Colonic mucosa (tissue), 4 donors: Measurements from ENCODE around the gene PPP1R16B. TPM values are rescaled to one million over a fixed set of nuclear protein-coding genes. Genes with fewer than 3 reads are reported as not detected.

ENCODE experiments used
- DNase-seq: peaks from one replicate; pipeline ENCODE4 v3.0.0-alpha.2; 2020
- H3K27ac ChIP-seq: fragments of 200-600 bp; one replicate; pipeline ENCODE4 v1.8.0; 2021
- H3K27me3 ChIP-seq: fragments of 200-600 bp; one replicate; pipeline ENCODE4 v1.8.0; 2021
- H3K36me3 ChIP-seq: fragments of 200-600 bp; one replicate; pipeline ENCODE4 v1.8.0; 2021
- H3K4me1 ChIP-seq: fragments of 200-600 bp; one replicate; pipeline ENCODE4 v1.8.0; 2021; ENCODE audit warnings: mild to moderate bottlenecking
- H3K4me3 ChIP-seq: fragments of 200-600 bp; one replicate; pipeline ENCODE4 v1.8.0; 2021
- H3K9ac ChIP-seq, 2 donors: one replicate each; pipeline ENCODE4 v1.7.0; 2013; ENCODE audit warnings: control low read depth in 2 of 2, low read depth in 2 of 2, low read length in 2 of 2
- H3K9me3 ChIP-seq: fragments of 200-600 bp; one replicate; pipeline ENCODE4 v1.8.0; 2021
- intact Hi-C: fragments of 100-400 bp; cut with DNase I; formaldehyde crosslinking; loops from one replicate; pipeline ENCODE4 v1.14.1; 2022
- total RNA-seq, 2 donors: library from RNA; stranded (reverse); fragmentation: NEBNext Ultra II Directional in 1 of 2; extraction: Animal tissue kit (Norgen Biotek cat#: 25700) in 1 of 2; gene quantifications; one replicate each; pipeline ENCODE4 v1.2.1, GENCODE V29; 2021
- TF ChIP-seq, protein P1 (sequence below): fragments of 200-600 bp; IDR thresholded peaks from one replicate; pipeline ENCODE4 v1.8.0; 2022; ENCODE audit warnings: antibody characterized with exemption, mild to moderate bottlenecking
- donor health status: healthy.
- donor health status: DM: no; HTN: no; CAD: no.
- donor health status: DM: no; HTN: no; CAD: no.

PPP1R16B gene
- total RNA-seq, 2 donors from 2014 or later, result 2.0 to 2.1 TPM

DNA sequence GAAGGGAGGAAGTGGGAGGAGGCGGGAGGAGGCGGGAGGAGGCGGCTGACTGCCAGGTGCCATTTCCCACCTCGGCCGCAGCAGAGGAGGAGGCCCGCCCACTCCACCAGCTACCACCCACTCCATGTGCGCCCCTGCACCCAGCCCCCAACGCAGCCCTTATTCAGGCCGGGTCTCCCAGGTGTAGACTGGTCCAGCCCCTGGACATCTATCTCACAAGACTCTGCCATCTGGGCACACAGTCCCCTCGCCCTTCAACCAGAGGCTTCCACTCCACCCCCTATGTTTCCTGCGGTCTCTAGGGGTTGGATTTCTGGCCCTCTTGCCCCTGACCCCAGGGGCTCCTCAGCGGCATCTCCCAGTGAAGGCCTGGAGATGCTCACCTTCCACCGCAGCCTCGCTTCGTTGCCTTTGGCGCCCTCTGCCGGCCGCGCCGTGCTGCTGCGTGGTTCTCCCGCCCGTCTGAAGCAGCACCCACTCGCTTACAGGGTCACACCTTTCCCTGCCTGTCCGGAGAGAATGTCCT, 88.1 kb downstream of the PPP1R16B start:
- TF ChIP-seq, protein P1, sequence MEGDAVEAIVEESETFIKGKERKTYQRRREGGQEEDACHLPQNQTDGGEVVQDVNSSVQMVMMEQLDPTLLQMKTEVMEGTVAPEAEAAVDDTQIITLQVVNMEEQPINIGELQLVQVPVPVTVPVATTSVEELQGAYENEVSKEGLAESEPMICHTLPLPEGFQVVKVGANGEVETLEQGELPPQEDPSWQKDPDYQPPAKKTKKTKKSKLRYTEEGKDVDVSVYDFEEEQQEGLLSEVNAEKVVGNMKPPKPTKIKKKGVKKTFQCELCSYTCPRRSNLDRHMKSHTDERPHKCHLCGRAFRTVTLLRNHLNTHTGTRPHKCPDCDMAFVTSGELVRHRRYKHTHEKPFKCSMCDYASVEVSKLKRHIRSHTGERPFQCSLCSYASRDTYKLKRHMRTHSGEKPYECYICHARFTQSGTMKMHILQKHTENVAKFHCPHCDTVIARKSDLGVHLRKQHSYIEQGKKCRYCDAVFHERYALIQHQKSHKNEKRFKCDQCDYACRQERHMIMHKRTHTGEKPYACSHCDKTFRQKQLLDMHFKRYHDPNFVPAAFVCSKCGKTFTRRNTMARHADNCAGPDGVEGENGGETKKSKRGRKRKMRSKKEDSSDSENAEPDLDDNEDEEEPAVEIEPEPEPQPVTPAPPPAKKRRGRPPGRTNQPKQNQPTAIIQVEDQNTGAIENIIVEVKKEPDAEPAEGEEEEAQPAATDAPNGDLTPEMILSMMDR, result peak; percentile 90
- Histone ChIP-seq H3K4me1 (no peaks in the 10 kb centered on the region), H3K4me3 (peak overlapping the region; percentile 7), H3K27ac (no peak overlapping the region), H3K36me3 (no peaks in the 10 kb centered on the region), H3K27me3 (no peaks in the 10 kb centered on the region), H3K9ac (no peak overlapping the region), H3K9me3 (no peaks in the 10 kb centered on the region)
- intact Hi-C loops, result loop anchor here (2.0 to 10.0 kb wide), 2 partner anchors 33 to 249 kb away; no protein-coding TSS in a partner anchor
- peak; percentile 68 for DNase-seq

DNA sequence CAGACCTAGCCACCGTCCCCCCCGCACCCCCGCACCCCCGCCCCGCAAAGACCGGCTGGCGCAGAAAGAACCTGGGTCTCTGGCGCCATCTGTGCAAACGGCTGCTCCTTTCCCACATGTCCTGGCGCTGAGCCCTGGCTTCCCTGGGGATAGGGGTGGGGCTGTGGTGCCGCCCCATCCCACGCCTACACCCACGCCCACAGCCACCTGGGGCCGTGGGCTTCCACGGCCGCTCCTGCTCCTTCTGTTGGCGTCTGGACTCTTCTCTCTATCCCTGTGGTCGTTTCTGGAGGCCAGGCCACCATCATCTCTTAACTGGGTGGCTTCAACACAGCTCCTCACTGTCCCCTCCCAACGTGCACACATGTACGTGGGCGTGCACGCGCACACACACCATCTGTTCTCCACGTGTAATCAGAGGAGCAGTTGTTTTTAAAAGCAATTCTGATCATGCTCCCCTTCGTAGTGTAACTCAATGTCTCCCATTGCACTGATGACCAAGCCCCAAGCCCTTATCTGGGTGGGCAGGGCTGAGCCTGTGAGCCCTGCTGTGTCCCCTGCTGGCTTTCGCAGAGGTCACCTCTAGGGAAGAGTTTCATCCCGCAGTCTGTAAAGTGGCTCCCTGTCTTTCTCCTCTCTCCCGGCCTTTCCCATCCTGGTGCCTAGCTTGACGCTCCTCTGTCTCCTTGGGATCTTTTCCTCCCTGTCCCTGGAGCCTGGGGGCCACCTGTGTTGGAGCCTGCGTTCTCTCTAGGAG, 88.8 kb downstream of the PPP1R16B start:
- Histone ChIP-seq H3K4me1 (no peaks in the 10 kb centered on the region), H3K9me3 (no peaks in the 10 kb centered on the region), H3K4me3 (peak overlapping the region; percentile 7), H3K9ac (no peak overlapping the region), H3K36me3 (no peaks in the 10 kb centered on the region), H3K27ac (no peak overlapping the region), H3K27me3 (no peaks in the 10 kb centered on the region)
- no peak for DNase-seq
- TF ChIP-seq, protein P1, result peak; percentile 1
- intact Hi-C loops, result loop anchor here (10.0 kb wide), 1 partner anchor 249 kb away; no protein-coding TSS in a partner anchor

DNA sequence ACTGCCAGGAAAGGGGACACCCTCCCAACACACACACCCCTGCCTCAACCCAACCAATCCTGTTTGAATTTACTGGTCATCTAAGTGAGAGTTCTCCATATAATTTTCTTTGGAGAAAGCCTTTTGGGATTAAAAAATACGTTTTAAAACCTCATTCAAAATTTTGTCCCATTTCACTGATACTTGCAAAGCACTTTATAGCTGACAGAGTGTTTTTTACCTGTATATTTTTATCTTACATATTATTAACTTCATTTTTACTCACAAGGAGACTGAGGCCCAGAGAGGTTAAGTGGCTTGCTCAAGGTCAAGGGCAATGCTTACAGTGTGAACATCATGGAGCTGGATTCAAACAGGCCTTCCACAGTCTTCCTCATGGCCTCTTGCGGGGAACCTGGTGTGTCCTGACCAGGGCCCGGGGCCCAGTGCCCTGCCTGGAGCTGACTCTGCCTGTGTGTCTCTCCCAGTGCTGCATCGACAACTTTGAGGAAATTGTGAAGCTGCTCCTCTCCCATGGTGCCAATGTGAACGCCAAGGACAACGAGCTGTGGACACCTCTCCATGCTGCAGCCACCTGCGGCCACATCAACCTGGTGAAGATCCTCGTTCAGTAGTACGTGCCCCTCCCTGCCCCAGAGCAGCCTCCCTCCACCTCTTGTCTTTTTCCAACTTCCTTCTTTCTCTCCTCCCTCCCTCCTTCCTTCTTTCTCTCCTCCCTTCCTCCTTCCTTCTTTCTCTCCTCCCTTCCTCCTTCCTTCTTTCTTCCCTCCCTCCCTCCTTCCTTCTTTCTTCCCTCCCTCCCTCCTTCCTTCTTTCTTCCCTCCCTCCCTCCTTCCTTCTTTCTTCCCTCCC, 89.8 kb downstream of the PPP1R16B start:
- Histone ChIP-seq H3K27ac (no peak overlapping the region), H3K27me3 (no peaks in the 10 kb centered on the region), H3K4me3 (no peak overlapping the region), H3K36me3 (no peaks in the 10 kb centered on the region), H3K9ac (no peak overlapping the region), H3K9me3 (no peaks in the 10 kb centered on the region), H3K4me1 (no peaks in the 10 kb centered on the region)
- intact Hi-C loops, result loop anchor here (10.0 kb wide), 1 partner anchor 251 kb away; no protein-coding TSS in a partner anchor
- TF ChIP-seq, protein P1, result no peak
- DNase-seq, result no peak

DNA sequence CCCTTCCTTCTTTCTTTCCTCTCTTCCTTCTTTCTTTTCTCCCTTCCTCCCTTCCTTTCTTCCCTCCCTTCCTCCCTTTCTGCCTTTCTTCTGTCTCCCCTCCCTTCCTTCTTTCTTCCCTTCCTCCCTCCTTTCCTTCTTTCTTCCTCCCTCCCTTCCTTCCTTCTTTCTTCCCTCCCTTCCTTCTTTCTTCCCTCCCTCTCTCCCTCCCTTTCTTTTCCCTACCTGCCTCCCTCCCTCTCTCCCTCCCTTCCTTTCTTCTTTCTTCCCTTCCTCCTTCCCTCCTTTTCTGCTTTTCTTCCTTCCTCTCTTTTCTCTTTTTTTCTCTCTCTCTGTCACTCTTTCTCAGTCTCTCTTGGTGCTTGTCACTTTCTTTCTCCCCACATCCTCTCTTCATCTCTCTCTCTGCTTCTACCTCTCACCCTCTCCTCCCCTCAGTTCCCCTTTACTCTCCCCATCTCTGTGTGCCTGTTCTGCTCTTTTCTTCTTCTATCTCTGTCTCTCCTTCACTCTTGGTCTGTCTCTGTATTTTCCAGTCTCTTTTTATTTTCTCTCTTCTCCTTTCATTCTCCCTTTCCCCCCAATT, 90.6 kb downstream of the PPP1R16B start:
- TF ChIP-seq, protein P1, result no peak
- no peak for DNase-seq
- Histone ChIP-seq H3K9me3 (no peaks in the 10 kb centered on the region), H3K27me3 (no peaks in the 10 kb centered on the region), H3K27ac (no peak overlapping the region), H3K4me1 (no peaks in the 10 kb centered on the region), H3K9ac (no peak overlapping the region), H3K36me3 (no peaks in the 10 kb centered on the region), H3K4me3 (no peak overlapping the region)
- intact Hi-C loops, result loop anchor here (10.0 kb wide), 1 partner anchor 251 kb away; no protein-coding TSS in a partner anchor

- DNase-seq, result no peak
These were observed 91.8 kb downstream of the PPP1R16B start for GRCh38 chr20:38897267-38897666.

More at GRCh38 chr20:38897267-38897666, 91.8 kb downstream of the PPP1R16B start:
- intact Hi-C loops, result loop anchor here (10.0 kb wide), 1 partner anchor 252 kb away; no protein-coding TSS in a partner anchor
- Histone ChIP-seq H3K9me3 (no peaks in the 10 kb centered on the region), H3K4me1 (no peaks in the 10 kb centered on the region), H3K4me3 (no peak overlapping the region), H3K36me3 (no peaks in the 10 kb centered on the region), H3K27me3 (no peaks in the 10 kb centered on the region), H3K27ac (no peak overlapping the region), H3K9ac (no peak overlapping the region)
- TF ChIP-seq, protein P1, result no peak
